Gastrocnemius medialis (tissue), 4 donors: Measurements from ENCODE around the gene SPRR2B.

Source experiments
- POLR2A ChIP-seq, 2 donors: fragments of 450-650 bp; IDR thresholded peaks; one replicate each; pipeline ENCODE4 v1.6.1; 2017; ENCODE audit warnings: antibody characterized with exemption in 2 of 2, mild to moderate bottlenecking in 2 of 2, moderate library complexity in 2 of 2
- TF ChIP-seq, protein P1 (sequence below), 5 experiments: fragments of 450-650 bp in 3 of 5; fragments of 200-600 bp in 2 of 5; sonication (generic) in 2 of 5; IDR thresholded peaks in 4 of 5; conservative IDR thresholded peaks in 1 of 5; 1 replicate in 4 of 5; 2 replicates in 1 of 5; pipeline ENCODE4 v1.5.1; 2016 to 2019; ENCODE audit warnings: antibody characterized with exemption in 5 of 5, mild to moderate bottlenecking in 3 of 5, moderate library complexity in 3 of 5

DNA sequence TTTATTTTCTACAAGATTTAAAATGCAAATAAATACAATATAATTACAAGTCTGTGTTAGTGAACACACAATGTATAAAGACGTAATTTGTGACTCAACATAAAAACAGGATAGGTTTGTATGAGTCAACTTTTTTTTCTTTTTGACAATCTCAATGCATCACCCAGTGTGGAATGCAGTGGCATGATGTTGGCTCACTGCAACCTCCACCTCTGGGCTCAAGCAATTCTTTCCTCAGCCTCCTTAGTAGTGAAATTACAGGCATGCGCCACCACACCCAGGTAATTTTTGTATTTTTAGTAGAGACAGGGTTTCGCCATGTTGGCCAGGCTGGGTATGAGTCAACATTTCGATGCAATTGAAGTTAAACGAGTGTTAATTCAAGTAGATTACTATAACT is 28.8 kb upstream of the SPRR2B start:
- TF ChIP-seq, protein P1, sequence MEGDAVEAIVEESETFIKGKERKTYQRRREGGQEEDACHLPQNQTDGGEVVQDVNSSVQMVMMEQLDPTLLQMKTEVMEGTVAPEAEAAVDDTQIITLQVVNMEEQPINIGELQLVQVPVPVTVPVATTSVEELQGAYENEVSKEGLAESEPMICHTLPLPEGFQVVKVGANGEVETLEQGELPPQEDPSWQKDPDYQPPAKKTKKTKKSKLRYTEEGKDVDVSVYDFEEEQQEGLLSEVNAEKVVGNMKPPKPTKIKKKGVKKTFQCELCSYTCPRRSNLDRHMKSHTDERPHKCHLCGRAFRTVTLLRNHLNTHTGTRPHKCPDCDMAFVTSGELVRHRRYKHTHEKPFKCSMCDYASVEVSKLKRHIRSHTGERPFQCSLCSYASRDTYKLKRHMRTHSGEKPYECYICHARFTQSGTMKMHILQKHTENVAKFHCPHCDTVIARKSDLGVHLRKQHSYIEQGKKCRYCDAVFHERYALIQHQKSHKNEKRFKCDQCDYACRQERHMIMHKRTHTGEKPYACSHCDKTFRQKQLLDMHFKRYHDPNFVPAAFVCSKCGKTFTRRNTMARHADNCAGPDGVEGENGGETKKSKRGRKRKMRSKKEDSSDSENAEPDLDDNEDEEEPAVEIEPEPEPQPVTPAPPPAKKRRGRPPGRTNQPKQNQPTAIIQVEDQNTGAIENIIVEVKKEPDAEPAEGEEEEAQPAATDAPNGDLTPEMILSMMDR (IDR thresholded peaks at IDR 0.05 in 4 of 5, conservative IDR thresholded peaks at IDR 0.05 in 1 of 5): no peak
- no peak for TF ChIP-seq POLR2A (IDR thresholded peaks at IDR 0.05)
